ENCODE measurements around the gene GNG12. TPM values are rescaled to one million over a fixed set of nuclear protein-coding genes. Genes with fewer than 3 reads are reported as not detected.
A peak's percentile ranks its signal among the peaks of the same experiment; 100 is the strongest.
"Not testable (repeated sequence)": the region's sequence is repeated elsewhere in the genome, so short reads cannot be mapped to it uniquely, and the experiment has no call there.

Gene GNG12
- total RNA-seq, 2 experiments from 2014 or later = 0.04 TPM; not detected in 1

DNA sequence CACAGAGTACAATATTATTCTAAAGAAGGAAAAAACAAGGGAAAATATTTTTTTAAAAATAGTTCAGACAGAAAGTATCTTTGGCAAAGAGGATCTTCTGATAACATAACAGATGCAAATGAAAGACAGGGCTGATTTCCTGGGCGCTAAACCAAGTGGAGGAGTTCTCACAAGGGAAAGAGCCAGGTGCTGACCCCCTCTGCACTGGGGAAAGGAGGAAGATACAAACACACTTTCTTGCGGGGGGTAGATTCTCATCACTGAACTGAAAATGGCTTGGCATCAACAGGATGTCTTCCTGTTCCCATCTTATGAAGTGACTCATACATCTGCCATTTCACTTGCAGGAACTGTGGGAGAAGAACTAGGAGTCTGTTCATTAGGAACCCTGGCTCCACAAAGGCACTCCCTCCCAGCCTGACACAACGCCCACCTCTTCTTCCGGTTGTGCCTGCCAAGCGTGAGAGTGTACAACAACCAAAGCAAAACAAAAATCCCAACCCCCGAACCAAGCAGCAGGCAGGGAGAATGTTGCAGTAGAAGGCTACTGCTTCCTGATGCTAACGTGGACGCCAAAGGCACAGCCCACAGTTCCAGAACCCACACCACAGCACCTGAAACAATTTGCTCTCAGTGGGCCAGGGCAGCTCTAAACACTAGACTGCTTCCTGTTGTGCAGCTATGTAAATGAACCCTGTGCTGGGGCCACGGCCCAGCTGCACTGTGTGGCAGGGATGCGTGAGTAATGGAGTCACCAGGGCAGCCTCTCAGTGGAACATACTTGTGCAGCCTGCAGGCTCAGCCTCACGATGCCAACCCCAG lies 97.2 kb downstream of the GNG12 start:
- ChIA-PET CTCF (no interaction called here), POLR2A (no interaction called here)
- peak; percentile 54 for DNase-seq
- no peaks in the 10 kb centered on the region for H3K36me3 Mint-ChIP-seq (ENCODE audit: low read depth)
- no peaks in the 10 kb centered on the region for H3K9me3 Mint-ChIP-seq
- peak overlapping the region; percentile 61 for H3K4me3 Mint-ChIP-seq
- H3K27ac Mint-ChIP-seq = peak overlapping the region; percentile 95
- H3K4me1 Mint-ChIP-seq = peaks cover 24% of the 10 kb centered on the region
- no peaks in the 10 kb centered on the region for H3K27me3 Mint-ChIP-seq

DNA sequence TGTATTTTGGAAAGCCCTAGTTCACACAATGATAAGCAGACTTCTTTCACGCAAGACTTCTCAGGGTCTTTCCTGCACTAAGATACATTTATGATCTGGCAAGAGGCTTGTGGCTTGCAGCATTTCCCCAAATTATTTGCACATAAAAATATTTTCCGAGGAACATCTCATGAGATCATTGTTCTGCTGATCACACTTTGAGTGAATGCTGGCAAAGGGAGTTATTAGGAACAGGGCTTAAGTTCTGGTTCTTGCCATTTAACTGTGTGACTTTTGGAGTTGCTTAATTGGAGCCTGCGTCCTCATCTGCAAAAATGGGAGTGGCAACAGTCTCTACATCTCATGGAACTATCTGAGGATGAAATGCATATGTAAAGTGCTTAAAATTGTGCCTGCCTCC lies 98.1 kb downstream of the GNG12 start:
- ChIA-PET POLR2A (no interaction called here), CTCF (no interaction called here)
- H3K27me3 Mint-ChIP-seq = no peaks in the 10 kb centered on the region
- H3K27ac Mint-ChIP-seq = no peak overlapping the region
- H3K4me1 Mint-ChIP-seq = peaks cover 24% of the 10 kb centered on the region
- no peak for DNase-seq
- no peaks in the 10 kb centered on the region for H3K36me3 Mint-ChIP-seq (ENCODE audit: low read depth)
- no peak overlapping the region for H3K4me3 Mint-ChIP-seq
- H3K9me3 Mint-ChIP-seq = no peaks in the 10 kb centered on the region

DNA sequence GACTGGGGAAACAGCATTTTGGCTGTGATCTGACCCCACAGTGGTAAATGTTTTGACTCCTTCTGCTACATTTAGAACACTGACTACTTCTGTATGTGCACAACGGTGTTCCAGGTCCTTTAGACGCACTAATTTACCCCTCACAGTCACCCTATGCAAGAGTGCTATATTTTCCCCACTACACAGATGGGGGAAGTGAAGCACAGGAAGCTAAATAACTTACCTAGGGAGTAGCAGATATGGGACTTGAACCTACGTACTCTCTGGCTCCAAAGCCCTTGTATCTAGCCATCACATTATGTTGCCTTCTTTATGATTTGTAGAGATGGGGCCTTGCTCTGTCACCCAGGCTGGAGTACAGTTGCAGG lies 99.0 kb downstream of the GNG12 start:
- CTCF ChIA-PET = interaction anchor here (0.7 to 1.3 kb wide), 2 partner anchors 9 to 86 kb away, joined by 3 read pairs; no protein-coding TSS in a partner anchor

DNA sequence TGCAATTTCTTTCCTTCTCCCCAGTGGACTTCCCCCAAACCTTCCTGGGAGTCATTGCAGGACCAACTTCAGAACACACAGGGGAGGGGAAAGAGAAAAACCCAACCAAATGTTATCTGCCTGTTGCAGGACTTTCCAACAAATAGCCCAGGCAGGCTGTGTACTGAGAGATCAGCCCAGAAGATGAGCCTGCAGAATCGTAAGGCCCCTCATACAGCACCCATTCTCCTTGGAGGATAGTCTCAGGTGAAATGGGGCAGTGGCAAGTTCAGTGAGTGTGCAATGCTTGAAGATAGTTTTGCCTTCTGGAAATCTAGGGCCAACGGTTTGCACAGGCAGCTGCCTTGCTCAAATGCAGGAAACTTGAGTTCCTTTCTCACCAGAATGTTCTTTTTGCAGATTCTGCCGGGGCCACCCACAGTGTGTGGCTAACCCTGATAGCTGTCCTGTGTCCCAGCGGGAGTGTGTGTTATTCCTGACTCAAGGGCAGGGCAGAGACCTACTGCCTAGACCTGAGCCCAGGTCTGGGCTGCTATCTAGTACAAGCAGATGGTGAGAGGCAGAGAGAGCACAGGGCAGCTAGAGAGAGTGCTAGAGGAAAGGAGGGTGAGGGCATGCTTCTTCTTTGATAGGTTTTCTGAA lies 99.5 kb downstream of the GNG12 start:
- Mint-ChIP-seq H3K36me3 (ENCODE audit: low read depth) (no peaks in the 10 kb centered on the region), H3K4me3 (no peak overlapping the region), H3K9me3 (no peaks in the 10 kb centered on the region), H3K27me3 (no peaks in the 10 kb centered on the region), H3K4me1 (peaks cover 24% of the 10 kb centered on the region), H3K27ac (no peak overlapping the region)
- CTCF ChIA-PET = interaction anchor here (0.7 to 1.3 kb wide), 2 partner anchors 9 to 86 kb away, joined by 3 read pairs; no protein-coding TSS in a partner anchor
- DNase-seq = no peak
- POLR2A ChIA-PET = no interaction called here

More for the DNA sequence above, 99.0 kb downstream of the GNG12 start:
- Mint-ChIP-seq H3K4me1 (peaks cover 24% of the 10 kb centered on the region), H3K27ac (no peak overlapping the region), H3K9me3 (no peaks in the 10 kb centered on the region), H3K4me3 (no peak overlapping the region), H3K27me3 (no peaks in the 10 kb centered on the region), H3K36me3 (ENCODE audit: low read depth) (no peaks in the 10 kb centered on the region)
- no peak for DNase-seq
- POLR2A ChIA-PET = no interaction called here

DNA sequence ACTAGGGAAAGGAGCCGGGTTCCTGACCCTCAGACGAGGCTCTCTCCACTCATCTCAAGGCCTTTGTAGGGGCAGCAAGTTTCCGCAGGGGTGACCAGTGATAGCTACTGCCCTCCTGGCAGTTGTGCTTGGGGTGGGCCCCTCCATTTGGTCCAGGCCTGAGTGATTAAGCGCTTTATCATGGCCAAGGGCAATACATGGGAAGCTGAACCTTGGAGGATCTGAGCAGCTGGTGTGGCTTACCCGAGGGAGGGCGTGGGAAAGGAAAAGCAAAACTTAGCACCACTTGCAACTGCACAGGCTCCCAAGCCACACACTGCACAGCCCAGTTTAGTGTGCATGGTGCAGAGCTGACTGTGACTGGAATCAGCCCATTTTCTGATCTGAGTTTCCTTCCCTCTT lies 100.5 kb downstream of the GNG12 start:
- Mint-ChIP-seq H3K36me3 (ENCODE audit: low read depth) (no peaks in the 10 kb centered on the region), H3K4me1 (peaks cover 24% of the 10 kb centered on the region), H3K9me3 (no peaks in the 10 kb centered on the region), H3K27me3 (no peaks in the 10 kb centered on the region), H3K27ac (no peak overlapping the region), H3K4me3 (no peak overlapping the region)
- DNase-seq = no peak
- ChIA-PET POLR2A (no interaction called here), CTCF (interaction anchor here (0.7 to 1.0 kb wide), 2 partner anchors 14 to 103 kb away, joined by 3 read pairs; no protein-coding TSS in a partner anchor)

DNA sequence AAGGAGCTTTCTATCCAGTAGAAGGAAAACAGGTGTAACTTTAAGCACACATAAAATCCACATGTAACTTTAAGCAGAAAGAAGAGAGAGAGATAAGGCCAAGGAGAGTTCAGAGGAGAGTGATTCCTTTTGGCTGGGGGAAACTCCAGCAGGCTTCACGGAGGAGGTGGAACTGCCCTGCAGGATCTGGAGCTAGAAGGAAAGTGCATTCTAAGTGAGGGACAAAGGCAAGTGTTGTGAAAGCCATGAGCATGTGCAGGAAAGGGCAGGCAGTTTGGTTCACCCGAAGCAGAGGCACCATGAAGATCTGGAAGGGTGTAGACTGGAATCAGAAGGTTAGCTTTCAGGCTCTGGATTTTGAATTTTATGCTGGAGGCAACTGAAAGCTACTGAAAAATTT lies 101.9 kb downstream of the GNG12 start:
- no peak for DNase-seq
- no peaks in the 10 kb centered on the region for H3K36me3 Mint-ChIP-seq (ENCODE audit: low read depth)
- CTCF ChIA-PET = interaction anchor here (1.1 to 1.4 kb wide), 2 partner anchors 15 to 23 kb away, joined by 3 to 4 read pairs; no protein-coding TSS in a partner anchor
- H3K9me3 Mint-ChIP-seq = no peaks in the 10 kb centered on the region
- POLR2A ChIA-PET = no interaction called here
- H3K27ac Mint-ChIP-seq = no peak overlapping the region
- H3K4me3 Mint-ChIP-seq = no peak overlapping the region
- no peaks in the 10 kb centered on the region for H3K27me3 Mint-ChIP-seq
- H3K4me1 Mint-ChIP-seq = peaks cover 19% of the 10 kb centered on the region

DNA sequence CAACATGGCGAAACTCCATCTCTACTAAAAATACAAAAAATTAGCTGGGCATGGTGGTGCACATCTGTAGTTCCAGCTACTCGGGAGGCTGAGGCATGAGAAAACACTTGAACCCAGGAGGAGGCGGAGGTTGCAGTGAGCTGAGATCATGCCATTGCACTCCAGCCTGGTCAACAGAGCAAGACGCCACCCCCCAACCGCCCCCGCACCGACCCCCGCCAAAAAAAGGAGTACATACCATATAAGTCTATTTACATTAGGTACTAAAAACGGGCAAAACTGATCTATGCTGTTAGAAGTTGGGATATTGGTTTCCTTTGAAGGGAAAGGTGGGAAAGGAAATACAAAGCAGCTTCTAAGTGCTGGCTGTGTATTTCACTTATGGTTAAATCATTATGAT lies 103.0 kb downstream of the GNG12 start:
- CTCF ChIA-PET = interaction anchor here (1.0 to 1.2 kb wide), 2 partner anchors 19 to 169 kb away, joined by 3 to 4 read pairs; no protein-coding TSS in a partner anchor
- H3K4me1 Mint-ChIP-seq = peaks cover 11% of the 10 kb centered on the region
- H3K9me3 Mint-ChIP-seq; H3K36me3 Mint-ChIP-seq (ENCODE audit: low read depth); H3K27me3 Mint-ChIP-seq; DNase-seq; POLR2A ChIA-PET; H3K27ac Mint-ChIP-seq; H3K4me3 Mint-ChIP-seq: not testable (repeated sequence)

DNA sequence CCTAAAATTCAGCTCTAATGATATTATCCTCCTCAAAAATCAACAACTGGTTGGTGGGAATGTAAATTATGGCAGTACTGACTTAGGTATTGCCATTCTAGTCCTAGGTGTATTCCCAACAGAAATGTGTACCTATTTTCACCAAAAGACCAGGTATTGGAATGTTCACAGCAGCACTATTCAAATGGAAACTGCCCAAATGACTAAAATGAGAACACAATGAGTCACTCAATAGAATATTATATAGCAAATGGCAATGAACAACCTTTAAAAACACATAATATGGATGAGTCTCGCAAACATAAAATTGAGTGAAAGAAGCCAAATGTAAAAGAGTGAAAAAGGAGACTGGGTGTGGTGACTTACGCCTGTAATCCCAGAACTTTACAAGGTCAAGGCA lies 103.4 kb downstream of the GNG12 start:
- DNase-seq = no peak
- ChIA-PET POLR2A (no interaction called here), CTCF (interaction anchor here (1.0 to 1.2 kb wide), 2 partner anchors 18 to 169 kb away, joined by 3 to 4 read pairs; no protein-coding TSS in a partner anchor)
- Mint-ChIP-seq H3K4me1 (peaks cover 11% of the 10 kb centered on the region), H3K36me3 (ENCODE audit: low read depth) (no peaks in the 10 kb centered on the region), H3K9me3 (no peaks in the 10 kb centered on the region), H3K27me3 (no peaks in the 10 kb centered on the region), H3K27ac (no peak overlapping the region), H3K4me3 (no peak overlapping the region)

DNA sequence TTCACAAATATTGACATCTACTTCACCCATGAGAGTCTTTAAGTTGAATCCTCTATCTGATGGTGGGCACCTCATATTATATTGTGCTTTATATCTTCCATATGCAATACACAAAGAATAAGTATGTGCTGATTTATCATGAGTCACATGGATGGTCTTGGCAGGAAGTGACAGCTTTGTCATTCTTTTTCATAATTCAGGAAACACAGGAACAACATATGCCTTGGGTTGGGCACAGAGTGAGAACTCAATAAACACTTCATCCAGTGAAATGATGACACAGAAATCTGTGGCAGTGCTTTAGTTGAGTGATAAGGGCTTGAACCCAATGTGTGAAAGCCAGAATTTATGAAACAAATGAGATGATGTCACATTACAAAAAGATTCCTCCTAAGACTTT lies 107.0 kb downstream of the GNG12 start:
- Mint-ChIP-seq H3K9me3 (no peaks in the 10 kb centered on the region), H3K36me3 (ENCODE audit: low read depth) (no peaks in the 10 kb centered on the region), H3K4me1 (no peaks in the 10 kb centered on the region), H3K27me3 (no peaks in the 10 kb centered on the region), H3K27ac (no peak overlapping the region), H3K4me3 (no peak overlapping the region)
- ChIA-PET CTCF (no interaction called here), POLR2A (no interaction called here)
- no peak for DNase-seq

DNA sequence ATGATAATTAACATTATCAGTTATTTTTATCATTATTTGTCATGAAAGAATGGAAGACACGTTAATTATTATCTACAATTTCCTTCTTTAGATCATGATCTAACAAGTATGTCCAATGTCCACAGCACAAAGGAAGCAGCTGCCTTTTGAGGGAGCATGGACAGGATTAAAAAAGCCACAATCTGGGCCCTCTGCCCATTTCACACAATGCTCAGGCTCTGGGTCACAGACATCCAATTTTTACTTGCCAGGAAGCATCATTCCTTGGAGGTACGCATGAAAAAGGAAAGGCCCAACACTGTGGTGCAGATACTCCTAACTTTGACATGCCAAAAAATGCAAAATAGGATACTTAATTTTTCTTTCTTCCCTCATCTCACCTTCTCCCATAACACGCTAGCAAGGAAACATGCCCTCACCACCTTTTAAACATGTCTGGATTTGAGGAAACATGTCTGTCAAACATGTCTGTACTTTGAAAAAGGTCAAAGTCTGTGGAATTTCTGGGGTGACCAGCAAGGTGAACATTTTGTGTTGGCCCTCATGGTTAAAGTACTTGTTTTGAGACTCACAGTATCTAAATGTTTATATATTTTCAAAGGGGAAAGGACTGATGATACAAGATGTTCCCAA lies 108.2 kb downstream of the GNG12 start:
- ChIA-PET POLR2A (no interaction called here), CTCF (interaction anchor here (0.8 kb wide), 1 partner anchor 9 kb away, joined by 3 read pairs; no protein-coding TSS in a partner anchor)
- Mint-ChIP-seq H3K4me1 (no peaks in the 10 kb centered on the region), H3K9me3 (no peaks in the 10 kb centered on the region), H3K36me3 (ENCODE audit: low read depth) (no peaks in the 10 kb centered on the region), H3K27me3 (no peaks in the 10 kb centered on the region), H3K4me3 (no peak overlapping the region), H3K27ac (no peak overlapping the region)
- no peak for DNase-seq

DNA sequence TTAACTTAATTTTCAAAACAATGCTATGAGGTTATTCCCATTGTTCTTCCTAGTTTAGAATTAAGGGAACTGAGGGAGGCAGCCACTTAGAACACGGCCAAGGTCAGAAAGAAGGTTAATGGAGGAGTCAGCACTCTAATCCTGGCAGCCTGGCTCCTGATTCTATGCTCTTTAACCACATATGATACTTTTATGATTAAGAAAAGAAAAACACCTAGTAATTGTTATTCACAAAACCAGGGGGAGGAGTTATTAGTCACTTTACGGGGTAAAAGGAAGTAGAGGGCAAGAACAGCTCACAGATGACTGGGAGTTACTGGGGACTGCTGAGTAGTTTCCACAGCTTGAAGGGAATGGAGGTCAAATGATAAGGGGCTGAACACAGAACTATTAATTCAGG lies 109.6 kb downstream of the GNG12 start:
- POLR2A ChIA-PET = no interaction called here
- no peaks in the 10 kb centered on the region for H3K4me1 Mint-ChIP-seq
- H3K36me3 Mint-ChIP-seq (ENCODE audit: low read depth) = no peaks in the 10 kb centered on the region
- no peak for DNase-seq
- H3K27me3 Mint-ChIP-seq = no peaks in the 10 kb centered on the region
- CTCF ChIA-PET = interaction anchor here (0.6 to 1.0 kb wide), 2 partner anchors 20 to 32 kb away, joined by 3 read pairs; no protein-coding TSS in a partner anchor
- H3K27ac Mint-ChIP-seq = no peak overlapping the region
- no peaks in the 10 kb centered on the region for H3K9me3 Mint-ChIP-seq
- no peak overlapping the region for H3K4me3 Mint-ChIP-seq

DNA sequence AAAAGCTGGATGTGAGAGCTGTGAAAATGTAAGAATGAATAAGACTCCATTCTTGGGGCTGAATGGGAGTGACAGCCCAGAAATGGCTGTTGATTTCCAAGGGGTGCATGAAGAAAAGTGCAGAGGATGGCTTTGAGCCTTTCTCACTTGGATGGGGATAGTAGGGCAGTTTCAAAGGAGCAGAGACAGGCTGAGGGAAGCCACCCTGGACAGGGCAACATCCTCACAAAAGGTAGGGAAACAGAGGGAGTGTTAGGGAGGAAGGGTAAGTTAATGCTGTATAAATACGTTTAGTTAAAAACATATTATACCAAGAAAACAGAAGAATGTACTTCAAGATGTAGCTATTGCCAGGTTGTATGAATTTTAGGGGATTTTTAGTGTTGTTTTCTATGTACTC lies 110.1 kb downstream of the GNG12 start:
- no peak overlapping the region for H3K4me3 Mint-ChIP-seq
- ChIA-PET POLR2A (no interaction called here), CTCF (interaction anchor here (1.0 kb wide), 1 partner anchor 19 kb away, joined by 3 read pairs; no protein-coding TSS in a partner anchor)
- no peak overlapping the region for H3K27ac Mint-ChIP-seq
- no peaks in the 10 kb centered on the region for H3K36me3 Mint-ChIP-seq (ENCODE audit: low read depth)
- no peak for DNase-seq
- no peaks in the 10 kb centered on the region for H3K4me1 Mint-ChIP-seq
- H3K9me3 Mint-ChIP-seq = no peaks in the 10 kb centered on the region
- H3K27me3 Mint-ChIP-seq = no peaks in the 10 kb centered on the region

Data from activated CD4-positive, alpha-beta T cell treated with anti-CD3 and anti-CD28 coated beads, Interleukin-2, amount 10 ng/mL, durations not matched to agents 7 days and 5 days (primary cell).